H9 (cell line): ENCODE measurements around the gene STAT3. TPM values are rescaled to one million over a fixed set of nuclear protein-coding genes. Genes with fewer than 3 reads are reported as not detected.

Experiments used
- DNase-seq: peaks from one replicate; pipeline ENCODE4 v3.0.0-alpha.2; 2017
- H2AFZ ChIP-seq: one replicate; pipeline ENCODE4 v1.6.1; 2013; ENCODE audit warnings: mild to moderate bottlenecking, low read length, control low read depth, moderate library complexity
- H2AK5ac ChIP-seq: 2 replicates; pipeline ENCODE4 v1.6.1; 2013; ENCODE audit warnings: low read length, control low read depth, mixed read lengths; ENCODE audit not compliant: insufficient read length
- H2BK120ac ChIP-seq: one replicate; pipeline ENCODE4 v1.6.1; 2013; ENCODE audit warnings: low read depth, mild to moderate bottlenecking, low read length, control low read depth, inconsistent platforms; ENCODE audit not compliant: poor library complexity, severe bottlenecking
- H2BK12ac ChIP-seq: 2 replicates; pipeline ENCODE4 v1.6.1; 2013; ENCODE audit warnings: low read length, control low read depth, mixed read lengths, low read depth; ENCODE audit not compliant: insufficient read length
- H2BK15ac ChIP-seq: 2 replicates; pipeline ENCODE4 v1.6.1; 2013; ENCODE audit warnings: low read depth, low read length, control low read depth
- H2BK20ac ChIP-seq: one replicate; pipeline ENCODE4 v1.6.1; 2013; ENCODE audit warnings: low read depth, mild to moderate bottlenecking, low read length, control low read depth, inconsistent platforms; ENCODE audit not compliant: poor library complexity, severe bottlenecking
- H2BK5ac ChIP-seq: 2 replicates; pipeline ENCODE4 v1.6.1; 2013; ENCODE audit warnings: low read length, control low read depth, mixed read lengths; ENCODE audit not compliant: insufficient read length
- H3K14ac ChIP-seq: 2 replicates; pipeline ENCODE4 v1.6.1; 2013; ENCODE audit warnings: low read length, control low read depth; ENCODE audit not compliant: insufficient read depth
- H3K18ac ChIP-seq: 2 replicates; pipeline ENCODE4 v1.6.1; 2013; ENCODE audit warnings: low read depth, mild to moderate bottlenecking, mixed read lengths, low read length, control low read depth; ENCODE audit not compliant: insufficient read length
- H3K23ac ChIP-seq: 2 replicates; pipeline ENCODE4 v1.6.1; 2013; ENCODE audit warnings: low read length, control low read depth, mixed read lengths, low read depth; ENCODE audit not compliant: insufficient read length
- H3K23me2 ChIP-seq: 2 replicates; pipeline ENCODE4 v1.6.1; 2013; ENCODE audit warnings: low read depth, mild to moderate bottlenecking, mixed read lengths, low read length, control low read depth; ENCODE audit not compliant: insufficient read length, poor library complexity, severe bottlenecking
- H3K27ac ChIP-seq: 2 replicates; pipeline ENCODE4 v1.5.1; 2013; ENCODE audit warnings: low read length, control low read depth, mixed read lengths, low read depth; ENCODE audit not compliant: insufficient read length
- H3K27me3 ChIP-seq: 2 replicates; pipeline ENCODE4 v1.6.1; 2013; ENCODE audit warnings: low read length, control low read depth, inconsistent platforms; ENCODE audit not compliant: insufficient read depth
- H3K4ac ChIP-seq: 2 replicates; pipeline ENCODE4 v1.6.1; 2013; ENCODE audit warnings: low read depth, mild to moderate bottlenecking, control low read depth, inconsistent platforms, low read length, moderate library complexity
- H3K4me1 ChIP-seq: 2 replicates; pipeline ENCODE4 v1.6.1; 2013; ENCODE audit warnings: low read length, control low read depth, inconsistent platforms; ENCODE audit not compliant: insufficient read depth
- H3K4me2 ChIP-seq: 2 replicates; pipeline ENCODE4 v1.6.1; 2013; ENCODE audit warnings: low read length, control low read depth, mixed read lengths; ENCODE audit not compliant: insufficient read length, insufficient read depth
- H3K56ac ChIP-seq: 2 replicates; pipeline ENCODE4 v1.6.1; 2013; ENCODE audit warnings: low read depth, mild to moderate bottlenecking, mixed read lengths, low read length, control low read depth; ENCODE audit not compliant: insufficient read length
- H3K79me1 ChIP-seq: 2 replicates; pipeline ENCODE4 v1.6.1; 2013; ENCODE audit warnings: low read depth, mild to moderate bottlenecking, moderate library complexity, low read length, control low read depth, inconsistent platforms; ENCODE audit not compliant: insufficient read depth, poor library complexity, severe bottlenecking
- H3K79me2 ChIP-seq: 2 replicates; pipeline ENCODE4 v1.6.1; 2013; ENCODE audit warnings: low read length, control low read depth, inconsistent platforms; ENCODE audit not compliant: insufficient read depth
- H3K9ac ChIP-seq: 2 replicates; pipeline ENCODE4 v1.6.1; 2013; ENCODE audit warnings: low read length, control low read depth, mixed read lengths; ENCODE audit not compliant: insufficient read length; ENCODE audit errors: extremely low read depth
- H3K9me3 ChIP-seq: one replicate; pipeline ENCODE4 v1.6.1; 2013; ENCODE audit warnings: low read depth, low read length, inconsistent platforms; ENCODE audit not compliant: control insufficient read depth
- H3T11ph ChIP-seq: one replicate; pipeline ENCODE4 v1.6.1; 2013; ENCODE audit warnings: mild to moderate bottlenecking, low read length, control low read depth, inconsistent platforms
- H4K20me1 ChIP-seq: one replicate; pipeline ENCODE4 v1.6.1; 2013; ENCODE audit not compliant: control insufficient read depth, insufficient read length, insufficient read depth
- H4K5ac ChIP-seq: 2 replicates; pipeline ENCODE4 v1.6.1; 2013; ENCODE audit warnings: low read depth, mild to moderate bottlenecking, mixed read lengths, low read length, control low read depth; ENCODE audit not compliant: insufficient read length
- H4K8ac ChIP-seq: replicated peaks from 2 replicates; pipeline ENCODE4 v1.6.1; 2013; ENCODE audit warnings: low read length, control low read depth, mixed read lengths, low read depth; ENCODE audit not compliant: insufficient read length
- H4K91ac ChIP-seq: 2 replicates; pipeline ENCODE4 v1.6.1; 2013; ENCODE audit warnings: low read depth, mild to moderate bottlenecking, moderate library complexity, mixed read lengths, low read length, control low read depth; ENCODE audit not compliant: insufficient read length
- H3K27ac Mint-ChIP-seq, 3 experiments: 2 replicates in 2 of 3; 3 replicates in 1 of 3; pipeline ENCODE4 v1.8.0; 2020 to 2021; ENCODE audit warnings: mixed read lengths in 3 of 3, mild to moderate bottlenecking in 1 of 3, moderate library complexity in 1 of 3
- H3K27me3 Mint-ChIP-seq: 2 replicates; pipeline ENCODE4 v1.8.0; 2021; ENCODE audit warnings: low read depth, mild to moderate bottlenecking, moderate library complexity, mixed read lengths
- H3K36me3 Mint-ChIP-seq, 3 experiments: 2 replicates in 2 of 3; 3 replicates in 1 of 3; pipeline ENCODE4 v1.8.0; 2020 to 2021; ENCODE audit warnings: low read depth in 3 of 3, mixed read lengths in 3 of 3; ENCODE audit not compliant: insufficient read depth in 1 of 3
- H3K4me1 Mint-ChIP-seq, 2 experiments: 2 replicates each; pipeline ENCODE4 v1.8.0; 2020; ENCODE audit warnings: mixed read lengths in 2 of 2
- H3K4me3 Mint-ChIP-seq, 2 experiments: 2 replicates in 1 of 2; 3 replicates in 1 of 2; pipeline ENCODE4 v1.8.0; 2020 to 2021; ENCODE audit warnings: mild to moderate bottlenecking in 2 of 2, mixed read lengths in 2 of 2, moderate library complexity in 1 of 2
- H3K9me3 Mint-ChIP-seq, 2 experiments: 2 replicates in 1 of 2; 3 replicates in 1 of 2; pipeline ENCODE4 v1.8.0; 2020; ENCODE audit warnings: mild to moderate bottlenecking in 2 of 2, mixed read lengths in 2 of 2, moderate library complexity in 1 of 2
- WGBS: extraction: QIAGEN DNeasy Blood & Tissue Kit; methylation state at CpG from one replicate; pipeline ENCODE4 v1.1.7; 2013; ENCODE audit warnings: missing lambda C conversion rate, low lambda C conversion rate, mixed read lengths; ENCODE audit not compliant: insufficient read length; ENCODE audit errors: extremely low coverage; 5-methylcytosine and 5-hydroxymethylcytosine counted together
- total RNA-seq: library from RNA; stranded (reverse); gene quantifications from 2 replicates; pipeline ENCODE4 v1.2.1, GENCODE V29; 2021
- TF ChIP-seq, protein P1 (sequence below): fragments of 200-600 bp; sonication (generic); conservative IDR thresholded peaks from 3 replicates; pipeline ENCODE4 v1.8.0; 2021; ENCODE audit warnings: antibody characterized with exemption, mild to moderate bottlenecking

The STAT3 gene
- total RNA-seq, 1 experiment from 2014 or later, result 83.2 TPM

GRCh38 chr17:42271006-42271778 lies 117.0 kb downstream of the STAT3 start:
- H3T11ph ChIP-seq, result no peak overlapping the region
- no peak overlapping the region for H2BK12ac ChIP-seq
- Mint-ChIP-seq H3K36me3 (no peaks in the 10 kb centered on the region; a peak in 1 of 7 replicates), H3K4me1 (peaks cover 37 to 41% of the 10 kb centered on the region in 2 experiments), H3K27me3 (no peaks in the 10 kb centered on the region), H3K27ac (peak overlapping the region in 1 of 3 experiments; percentile 65; a peak in 1 of 7 replicates), H3K4me3 (no peak overlapping the region), H3K9me3 (no peaks in the 10 kb centered on the region; a peak in 1 of 5 replicates)
- H2BK5ac ChIP-seq, result no peak overlapping the region
- H3K4me2 ChIP-seq, result no peak overlapping the region
- WGBS, result no CpG with 5 or more reads among the region's 3 CpGs
- H2BK120ac ChIP-seq, result no peak overlapping the region
- no peak overlapping the region for H3K4ac ChIP-seq
- H2AFZ ChIP-seq, result no peak overlapping the region
- no peak overlapping the region for H2BK20ac ChIP-seq
- H2BK15ac ChIP-seq, result no peak overlapping the region
- no peak overlapping the region for H4K91ac ChIP-seq
- H4K5ac ChIP-seq, result no peak overlapping the region
- no peaks in the 10 kb centered on the region for H4K20me1 ChIP-seq
- no peak overlapping the region for H3K14ac ChIP-seq
- H2AK5ac ChIP-seq, result no peak overlapping the region
- peaks cover 4% of the 10 kb centered on the region; the same call in 1 of the 2 replicates for H3K79me2 ChIP-seq
- no peak overlapping the region for H4K8ac ChIP-seq
- H3K27ac ChIP-seq, result no peak overlapping the region
- TF ChIP-seq, protein P1, sequence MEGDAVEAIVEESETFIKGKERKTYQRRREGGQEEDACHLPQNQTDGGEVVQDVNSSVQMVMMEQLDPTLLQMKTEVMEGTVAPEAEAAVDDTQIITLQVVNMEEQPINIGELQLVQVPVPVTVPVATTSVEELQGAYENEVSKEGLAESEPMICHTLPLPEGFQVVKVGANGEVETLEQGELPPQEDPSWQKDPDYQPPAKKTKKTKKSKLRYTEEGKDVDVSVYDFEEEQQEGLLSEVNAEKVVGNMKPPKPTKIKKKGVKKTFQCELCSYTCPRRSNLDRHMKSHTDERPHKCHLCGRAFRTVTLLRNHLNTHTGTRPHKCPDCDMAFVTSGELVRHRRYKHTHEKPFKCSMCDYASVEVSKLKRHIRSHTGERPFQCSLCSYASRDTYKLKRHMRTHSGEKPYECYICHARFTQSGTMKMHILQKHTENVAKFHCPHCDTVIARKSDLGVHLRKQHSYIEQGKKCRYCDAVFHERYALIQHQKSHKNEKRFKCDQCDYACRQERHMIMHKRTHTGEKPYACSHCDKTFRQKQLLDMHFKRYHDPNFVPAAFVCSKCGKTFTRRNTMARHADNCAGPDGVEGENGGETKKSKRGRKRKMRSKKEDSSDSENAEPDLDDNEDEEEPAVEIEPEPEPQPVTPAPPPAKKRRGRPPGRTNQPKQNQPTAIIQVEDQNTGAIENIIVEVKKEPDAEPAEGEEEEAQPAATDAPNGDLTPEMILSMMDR, result no peak
- no peak for DNase-seq
- H3K79me1 ChIP-seq, result peaks cover 3% of the 10 kb centered on the region
- H3K23me2 ChIP-seq, result peaks cover 7% of the 10 kb centered on the region
- H3K56ac ChIP-seq, result no peak overlapping the region
- no peak overlapping the region for H3K18ac ChIP-seq
- H3K9ac ChIP-seq, result no peak overlapping the region
- no peaks in the 10 kb centered on the region for H3K27me3 ChIP-seq
- H3K23ac ChIP-seq, result no peak overlapping the region
- H3K9me3 ChIP-seq, result no peaks in the 10 kb centered on the region
- peaks cover 9% of the 10 kb centered on the region for H3K4me1 ChIP-seq
